ENCODE data around the gene EHMT1. TPM values are rescaled to one million over a fixed set of nuclear protein-coding genes. Genes with fewer than 3 reads are reported as not detected.

The EHMT1 gene
- total and polyA plus RNA-seq, 9 of the 15 experiments (the other 6 are each of a cell fraction or from before 2014, with no cell fraction given) = 2.2 to 76.0 (median 36.4) TPM

GRCh38 chr9:137694236-137694959 lies 75.6 kb downstream of the EHMT1 start:
- WGBS (ENCODE audit: insufficient coverage, low coverage, missing lambda C conversion rate) = 90% methylated on average over 26 of the region's 36 CpGs
- TF ChIP-seq LCOR (CRISPR knock-in tag; IDR thresholded peaks at IDR 0.05) (no peak), ZNF316 (IDR thresholded peaks at IDR 0.05) (0 out of 2 replicates have a peak, but pooled peaks have one; percentile 17), ZBTB33 (CRISPR knock-in tag; IDR thresholded peaks at IDR 0.05) (peak; percentile 67; the same call in 1 of the 2 replicates)
- TF ChIP-seq, protein P1, sequence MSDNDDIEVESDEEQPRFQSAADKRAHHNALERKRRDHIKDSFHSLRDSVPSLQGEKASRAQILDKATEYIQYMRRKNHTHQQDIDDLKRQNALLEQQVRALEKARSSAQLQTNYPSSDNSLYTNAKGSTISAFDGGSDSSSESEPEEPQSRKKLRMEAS (CRISPR knock-in tag; IDR thresholded peaks at IDR 0.05) = 0 out of 2 replicates have a peak, but pooled peaks have one; percentile 32
- ATAC-seq (no peak), DNase-seq (ENCODE audit: extremely low read depth in 1 of 4, low spot score in 3 of 4) (no peak), FAIRE-seq (no peak)
- H4K20me1 ChIP-seq (replicated peaks; ENCODE audit: control insufficient read depth, insufficient read depth, low read length) = peaks cover 5% of the 10 kb centered on the region; the same call in 1 of the 2 replicates
- peaks cover 11% of the 10 kb centered on the region; the same call in 2 of the 3 replicates for H3K36me3 ChIP-seq (ENCODE audit: control insufficient read depth, insufficient read depth, low read length)
- H3K4me1 ChIP-seq (replicated peaks in 1 of 2; ENCODE audit: control insufficient read depth in 2 of 2, insufficient read depth in 2 of 2, low read length in 2 of 2) = peaks cover 0 to 29% of the 10 kb centered on the region in 2 experiments; a peak in 3 of 5 replicates
- H3K9me1 ChIP-seq (ENCODE audit: control insufficient read depth, insufficient read depth, low read length) = peaks cover 11% of the 10 kb centered on the region
- BruUV-seq (replicated peaks) = no TSS peak
- no peaks in the 10 kb centered on the region for H3K27me3 ChIP-seq (ENCODE audit: control insufficient read depth in 2 of 2, insufficient read depth in 2 of 2, low read length in 2 of 2)
- H3K4me2 ChIP-seq (ENCODE audit: insufficient read depth, low read length) = no peak overlapping the region
- intact Hi-C loops (cut with micrococcal nuclease) (no loop called here), in situ Hi-C loops (cut with MboI) (no loop called here)
- H3K27ac ChIP-seq (ENCODE audit: extremely low read depth, low read depth, low read length) = no peak overlapping the region
- no peak overlapping the region for H2AFZ ChIP-seq (ENCODE audit: low read depth, low read length)
- no peak overlapping the region for H3K4me3 ChIP-seq
- H3K9ac ChIP-seq (ENCODE audit: insufficient read depth in 1 of 2, low read depth in 2 of 2, low read length in 2 of 2) = peak overlapping the region in 1 of 2 experiments; percentile 28; a peak in 2 of 4 replicates
- H3K9me3 ChIP-seq (replicated peaks; ENCODE audit: control insufficient read depth, insufficient read depth, low read depth, low read length) = no peaks in the 10 kb centered on the region
- POLR2A ChIA-PET = interaction anchor here (0.5 to 1.6 kb wide), 4 partner anchors 12 to 149 kb away, joined by 3 to 9 read pairs (median 6); no protein-coding TSS in a partner anchor
- H3K79me2 ChIP-seq (ENCODE audit: control insufficient read depth, insufficient read depth, low read length) = peaks cover 87% of the 10 kb centered on the region
- CTCF ChIA-PET (ENCODE audit: low intra/inter-chr PET ratio) = interaction anchor here (1.3 kb wide), 1 partner anchor 22 kb away, joined by 7 read pairs; no protein-coding TSS in a partner anchor
